Measurements from ENCODE around the gene SP100. TPM values are rescaled to one million over a fixed set of nuclear protein-coding genes. Genes with fewer than 3 reads are reported as not detected.
A peak's percentile ranks its signal among the peaks of the same experiment; 100 is the strongest.

SP100 gene
- total and polyA plus RNA-seq, 2 of the 13 experiments (the other 11 are each of a cell fraction or from before 2014, with no cell fraction given) = 12.6 to 16.5 TPM

- TF ChIP-seq ZNF512 (CRISPR knock-in tag; IDR thresholded peaks at IDR 0.05) = no peak
- 0 out of 2 replicates have a peak, but pooled peaks have one; percentile 65 for TF ChIP-seq NKX3-1 (CRISPR knock-in tag; IDR thresholded peaks at IDR 0.05)
- no peak for TF ChIP-seq ZNF138 (CRISPR knock-in tag; IDR thresholded peaks at IDR 0.05; ENCODE audit: low read depth)
- TF ChIP-seq CREB3 (CRISPR knock-in tag; IDR thresholded peaks at IDR 0.05) = no peak
- peak; percentile 70 for TF ChIP-seq USF2 (IDR thresholded peaks at IDR 0.05; ENCODE audit: low read depth, low read length)
- peak; percentile 75; the same call in 1 of the 2 replicates for TF ChIP-seq USF2 (CRISPR knock-in tag; IDR thresholded peaks at IDR 0.05; ENCODE audit: borderline replicate concordance)
- no peak for TF ChIP-seq FOXK1 (CRISPR knock-in tag; IDR thresholded peaks at IDR 0.05; ENCODE audit: borderline replicate concordance, low read depth)
- no peak for TF ChIP-seq FOXJ3 (CRISPR knock-in tag; IDR thresholded peaks at IDR 0.05; ENCODE audit: borderline replicate concordance)
- no peak for TF ChIP-seq HNRNPK (IDR thresholded peaks at IDR 0.05; ENCODE audit: low read depth, low read length, poor library complexity, severe bottlenecking)
- TF ChIP-seq ATM (IDR thresholded peaks at IDR 0.05; ENCODE audit: borderline replicate concordance) = no peak; the same call in 1 of the 2 replicates
- TF ChIP-seq KLF11 (CRISPR knock-in tag; IDR thresholded peaks at IDR 0.05) = peak; percentile 42; the same call in 1 of the 2 replicates
- peak; percentile 76 for TF ChIP-seq PHF5A (CRISPR knock-in tag; IDR thresholded peaks at IDR 0.05; ENCODE audit: low read depth, unreplicated experiment)
- TF ChIP-seq ZNF484 (CRISPR knock-in tag; IDR thresholded peaks at IDR 0.05; ENCODE audit: borderline replicate concordance, low read depth) = no peak
- TF ChIP-seq ZNF446 (CRISPR knock-in tag; IDR thresholded peaks at IDR 0.05) = 0 out of 2 replicates have a peak, but pooled peaks have one; percentile 34
- TF ChIP-seq ZNF883 (CRISPR knock-in tag; IDR thresholded peaks at IDR 0.05; ENCODE audit: not compliant biosample characterization) = peak; percentile 57
- TF ChIP-seq ZNF407 (CRISPR knock-in tag; IDR thresholded peaks at IDR 0.05; ENCODE audit: not compliant biosample characterization) = peak; percentile 86
Observed at GRCh38 chr2:230416061-230416721, at the start of gene SP100 (continued).

Data from HepG2 (cell line).